Gastrocnemius medialis (tissue), 4 donors: ENCODE data around the gene SPATA4.

Experiments used
- POLR2A ChIP-seq, 2 donors: fragments of 450-650 bp; IDR thresholded peaks; one replicate each; pipeline ENCODE4 v1.6.1; 2017; ENCODE audit warnings: antibody characterized with exemption in 2 of 2, mild to moderate bottlenecking in 2 of 2, moderate library complexity in 2 of 2
- TF ChIP-seq, protein P1 (sequence below), 5 experiments: fragments of 450-650 bp in 3 of 5; fragments of 200-600 bp in 2 of 5; sonication (generic) in 2 of 5; IDR thresholded peaks in 4 of 5; conservative IDR thresholded peaks in 1 of 5; 1 replicate in 4 of 5; 2 replicates in 1 of 5; pipeline ENCODE4 v1.5.1; 2016 to 2019; ENCODE audit warnings: antibody characterized with exemption in 5 of 5, mild to moderate bottlenecking in 3 of 5, moderate library complexity in 3 of 5

DNA sequence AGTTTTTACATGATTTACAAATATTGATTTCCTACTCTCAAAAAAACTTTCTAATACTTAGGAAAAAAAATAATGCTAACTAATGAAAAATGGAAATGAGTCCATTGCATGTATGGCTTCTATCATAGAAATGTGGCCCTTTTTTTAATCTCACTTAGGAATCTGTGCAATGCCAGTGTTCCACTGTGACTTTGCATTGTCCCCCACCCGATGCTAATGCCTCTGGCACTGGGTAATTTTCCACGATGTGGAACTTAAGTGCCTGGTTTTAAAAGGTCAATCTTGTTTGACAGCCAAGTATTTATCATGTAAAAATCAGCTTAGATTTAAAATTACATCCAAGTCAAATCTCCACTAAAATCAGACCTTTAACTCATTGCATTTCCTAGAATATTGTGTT, 53.1 kb downstream of the SPATA4 start:
- TF ChIP-seq, protein P1, sequence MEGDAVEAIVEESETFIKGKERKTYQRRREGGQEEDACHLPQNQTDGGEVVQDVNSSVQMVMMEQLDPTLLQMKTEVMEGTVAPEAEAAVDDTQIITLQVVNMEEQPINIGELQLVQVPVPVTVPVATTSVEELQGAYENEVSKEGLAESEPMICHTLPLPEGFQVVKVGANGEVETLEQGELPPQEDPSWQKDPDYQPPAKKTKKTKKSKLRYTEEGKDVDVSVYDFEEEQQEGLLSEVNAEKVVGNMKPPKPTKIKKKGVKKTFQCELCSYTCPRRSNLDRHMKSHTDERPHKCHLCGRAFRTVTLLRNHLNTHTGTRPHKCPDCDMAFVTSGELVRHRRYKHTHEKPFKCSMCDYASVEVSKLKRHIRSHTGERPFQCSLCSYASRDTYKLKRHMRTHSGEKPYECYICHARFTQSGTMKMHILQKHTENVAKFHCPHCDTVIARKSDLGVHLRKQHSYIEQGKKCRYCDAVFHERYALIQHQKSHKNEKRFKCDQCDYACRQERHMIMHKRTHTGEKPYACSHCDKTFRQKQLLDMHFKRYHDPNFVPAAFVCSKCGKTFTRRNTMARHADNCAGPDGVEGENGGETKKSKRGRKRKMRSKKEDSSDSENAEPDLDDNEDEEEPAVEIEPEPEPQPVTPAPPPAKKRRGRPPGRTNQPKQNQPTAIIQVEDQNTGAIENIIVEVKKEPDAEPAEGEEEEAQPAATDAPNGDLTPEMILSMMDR (IDR thresholded peaks at IDR 0.05 in 4 of 5, conservative IDR thresholded peaks at IDR 0.05 in 1 of 5), result no peak
- TF ChIP-seq POLR2A (IDR thresholded peaks at IDR 0.05), result no peak
